Measurements from ENCODE around the gene GPR61. TPM values are rescaled to one million over a fixed set of nuclear protein-coding genes. Genes with fewer than 3 reads are reported as not detected.
A peak's percentile ranks its signal among the peaks of the same experiment; 100 is the strongest.

GPR61 gene
- total RNA-seq: 1 to 10 TPM in 1 of 4 donors, under 1 TPM in 1, not detected in 2; 0.19 to 1.4 TPM

- Histone ChIP-seq H3K9me3 (no peaks in the 10 kb centered on the region), H3K27me3 (no peaks in the 10 kb centered on the region), H3K36me3 (no peaks in the 10 kb centered on the region), H3K4me3 (no peak within 1 kb of the TSS), H3K4me1 (peaks cover 4% of the 10 kb centered on the region), H3K27ac (no peak within 1 kb of the TSS)
- 54% methylated on average over 2 of the region's 7 CpGs for WGBS
- no peak for TF ChIP-seq POLR2AphosphoS5 (IDR thresholded peaks at IDR 0.05)
- no peak for TF ChIP-seq CTCF (IDR thresholded peaks at IDR 0.05)
- no peak for TF ChIP-seq POLR2A (IDR thresholded peaks at IDR 0.05)
- TF ChIP-seq EP300 (IDR thresholded peaks at IDR 0.05): no peak
- DNase-seq (ENCODE audit: low spot score in 2 of 2): no peak
Observed at GRCh38 chr1:109539676-109540075, at the start of gene GPR61. Gene GPR61 (plus strand): TSS chr1:109539872. CDS start chr1:109543023, 3,151 bp downstream.

GRCh38 chr1:109490029-109490933 is 49.4 kb upstream of the GPR61 start:
- H3K27ac ChIP-seq: no peak overlapping the region
- no peaks in the 10 kb centered on the region for H3K27me3 ChIP-seq
- peaks cover 25% of the 10 kb centered on the region for H3K4me1 ChIP-seq
- DNase-seq (ENCODE audit: low spot score in 2 of 2): no peak
- H3K9me3 ChIP-seq: no peaks in the 10 kb centered on the region
- peaks cover 26% of the 10 kb centered on the region for H3K36me3 ChIP-seq
- TF ChIP-seq CTCF (IDR thresholded peaks at IDR 0.05) (peak in 1 of 2 donors; percentile 88), EP300 (IDR thresholded peaks at IDR 0.05) (no peak), POLR2AphosphoS5 (IDR thresholded peaks at IDR 0.05) (no peak), POLR2A (IDR thresholded peaks at IDR 0.05) (no peak)
- 74% methylated on average over 8 of the region's 11 CpGs for WGBS
- no peak overlapping the region for H3K4me3 ChIP-seq

- Histone ChIP-seq H3K36me3 (peaks cover 30% of the 10 kb centered on the region), H3K4me3 (no peak overlapping the region), H3K9me3 (no peaks in the 10 kb centered on the region), H3K27ac (no peak overlapping the region), H3K27me3 (no peaks in the 10 kb centered on the region), H3K4me1 (peaks cover 27% of the 10 kb centered on the region)
- no peak for TF ChIP-seq POLR2AphosphoS5 (IDR thresholded peaks at IDR 0.05)
- TF ChIP-seq POLR2A (IDR thresholded peaks at IDR 0.05): no peak
- no peak for TF ChIP-seq CTCF (IDR thresholded peaks at IDR 0.05)
- TF ChIP-seq EP300 (IDR thresholded peaks at IDR 0.05): no peak
- 97% methylated on average over 6 of the region's 11 CpGs for WGBS
- no peak for DNase-seq (ENCODE audit: low spot score in 2 of 2)
Observed at GRCh38 chr1:109490934-109491302, 48.8 kb upstream of the GPR61 start.

- TF ChIP-seq POLR2A (IDR thresholded peaks at IDR 0.05) (no peak), POLR2AphosphoS5 (IDR thresholded peaks at IDR 0.05) (no peak), EP300 (IDR thresholded peaks at IDR 0.05) (no peak), CTCF (IDR thresholded peaks at IDR 0.05) (no peak)
- WGBS: 88% methylated on average over 6 of the region's 8 CpGs
- no peaks in the 10 kb centered on the region for H3K27me3 ChIP-seq
- no peaks in the 10 kb centered on the region for H3K9me3 ChIP-seq
- peaks cover 34% of the 10 kb centered on the region for H3K36me3 ChIP-seq
- no peak overlapping the region for H3K4me3 ChIP-seq
- no peak for DNase-seq (ENCODE audit: low spot score in 2 of 2)
- H3K27ac ChIP-seq: no peak overlapping the region
- peaks cover 31% of the 10 kb centered on the region for H3K4me1 ChIP-seq
Observed at GRCh38 chr1:109491372-109491771, 48.3 kb upstream of the GPR61 start.

GRCh38 chr1:109492779-109493178 is 46.9 kb upstream of the GPR61 start:
- Histone ChIP-seq H3K9me3 (no peaks in the 10 kb centered on the region), H3K36me3 (peaks cover 43% of the 10 kb centered on the region), H3K4me3 (no peak overlapping the region), H3K4me1 (peaks cover 43% of the 10 kb centered on the region), H3K27me3 (no peaks in the 10 kb centered on the region), H3K27ac (no peak overlapping the region)
- 76% methylated on average over 4 of the region's 4 CpGs for WGBS
- DNase-seq (ENCODE audit: low spot score in 2 of 2): no peak
- TF ChIP-seq EP300 (IDR thresholded peaks at IDR 0.05): no peak
- TF ChIP-seq CTCF (IDR thresholded peaks at IDR 0.05): no peak
- no peak for TF ChIP-seq POLR2A (IDR thresholded peaks at IDR 0.05)
- TF ChIP-seq POLR2AphosphoS5 (IDR thresholded peaks at IDR 0.05): no peak
